GM06990 (cell line): Measurements from ENCODE around the gene ZNF787.
"Not testable (repeated sequence)": the region's sequence is repeated elsewhere in the genome, so short reads cannot be mapped to it uniquely, and the experiment has no call there.

Source experiments
- DNase-seq: peaks from one replicate; pipeline ENCODE4 v3.0.0-alpha.2; 2011; ENCODE audit not compliant: insufficient read length; ENCODE audit errors: extremely low read depth
- H3K27me3 ChIP-seq: replicated peaks from 2 replicates; pipeline ENCODE4 v1.6.0; 2011; ENCODE audit warnings: low read length; ENCODE audit not compliant: control insufficient read depth, insufficient read depth
- H3K36me3 ChIP-seq: 2 replicates; pipeline ENCODE4 v1.5.1; 2011; ENCODE audit warnings: low read length; ENCODE audit not compliant: control insufficient read depth, insufficient read depth
- H3K4me3 ChIP-seq: replicated peaks from 2 replicates; pipeline ENCODE4 v1.5.1; 2011; ENCODE audit warnings: low read depth, mild to moderate bottlenecking, control low read depth, low read length
- TF ChIP-seq, protein P1 (sequence below): IDR thresholded peaks from 2 replicates; pipeline ENCODE4 v1.5.1; 2011; ENCODE audit warnings: low read length, control low read depth, mild to moderate bottlenecking, inconsistent platforms; ENCODE audit not compliant: insufficient read depth, poor library complexity, severe bottlenecking

The ZNF787 gene

DNA sequence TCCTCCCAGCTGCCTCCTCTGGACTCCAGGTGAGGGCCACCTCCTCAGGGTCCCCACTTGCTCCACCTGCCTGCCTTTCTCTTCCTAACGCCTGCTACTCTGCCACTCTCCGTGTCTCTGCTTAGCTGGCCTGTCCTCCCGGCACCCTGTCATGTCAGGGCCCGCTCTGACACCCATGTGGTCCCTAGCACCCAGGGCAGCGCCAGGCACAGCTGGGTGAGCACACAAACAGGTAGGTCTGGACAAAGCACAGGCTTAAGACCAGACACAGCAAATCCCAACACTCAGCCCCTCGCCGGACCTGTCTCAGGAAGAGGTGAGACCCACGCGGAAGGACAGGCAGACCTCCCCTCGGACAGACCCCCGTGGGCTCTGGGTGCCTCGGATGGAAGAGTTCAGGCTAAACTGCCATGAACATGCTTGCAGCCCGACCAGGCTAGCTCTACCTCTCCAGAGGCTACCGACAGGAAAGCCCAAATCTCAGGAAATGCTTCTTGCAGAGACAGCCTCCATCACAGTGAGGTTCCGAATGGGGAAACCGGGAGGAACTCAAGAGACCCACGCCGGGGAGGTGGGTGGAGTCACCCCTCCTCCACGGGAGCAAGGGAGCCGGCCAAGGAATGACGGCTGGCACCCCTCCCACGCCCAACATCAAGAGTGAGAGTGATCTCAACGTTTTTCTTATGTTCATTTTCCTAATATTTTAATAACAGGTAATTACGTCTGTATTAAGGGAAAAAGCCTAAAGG, 12.5 kb downstream of the ZNF787 start:
- DNase-seq = no peak
- Histone ChIP-seq H3K27me3 (no peaks in the 10 kb centered on the region), H3K36me3 (peaks cover 7% of the 10 kb centered on the region), H3K4me3 (no peak overlapping the region)
- TF ChIP-seq, protein P1, sequence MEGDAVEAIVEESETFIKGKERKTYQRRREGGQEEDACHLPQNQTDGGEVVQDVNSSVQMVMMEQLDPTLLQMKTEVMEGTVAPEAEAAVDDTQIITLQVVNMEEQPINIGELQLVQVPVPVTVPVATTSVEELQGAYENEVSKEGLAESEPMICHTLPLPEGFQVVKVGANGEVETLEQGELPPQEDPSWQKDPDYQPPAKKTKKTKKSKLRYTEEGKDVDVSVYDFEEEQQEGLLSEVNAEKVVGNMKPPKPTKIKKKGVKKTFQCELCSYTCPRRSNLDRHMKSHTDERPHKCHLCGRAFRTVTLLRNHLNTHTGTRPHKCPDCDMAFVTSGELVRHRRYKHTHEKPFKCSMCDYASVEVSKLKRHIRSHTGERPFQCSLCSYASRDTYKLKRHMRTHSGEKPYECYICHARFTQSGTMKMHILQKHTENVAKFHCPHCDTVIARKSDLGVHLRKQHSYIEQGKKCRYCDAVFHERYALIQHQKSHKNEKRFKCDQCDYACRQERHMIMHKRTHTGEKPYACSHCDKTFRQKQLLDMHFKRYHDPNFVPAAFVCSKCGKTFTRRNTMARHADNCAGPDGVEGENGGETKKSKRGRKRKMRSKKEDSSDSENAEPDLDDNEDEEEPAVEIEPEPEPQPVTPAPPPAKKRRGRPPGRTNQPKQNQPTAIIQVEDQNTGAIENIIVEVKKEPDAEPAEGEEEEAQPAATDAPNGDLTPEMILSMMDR = no peak

- Histone ChIP-seq H3K4me3 (no peak overlapping the region), H3K27me3 (no peaks in the 10 kb centered on the region), H3K36me3 (peaks cover 13% of the 10 kb centered on the region)
- TF ChIP-seq, protein P1 = no peak
- DNase-seq = no peak
Measured at GRCh38 chr19:56107626-56108351, 13.3 kb downstream of the ZNF787 start.

- Histone ChIP-seq H3K36me3 (peaks cover 13% of the 10 kb centered on the region), H3K27me3 (no peaks in the 10 kb centered on the region), H3K4me3 (no peak overlapping the region)
- TF ChIP-seq, protein P1 = no peak
- no peak for DNase-seq
Measured at GRCh38 chr19:56106993-56107392, 14.1 kb downstream of the ZNF787 start.

GRCh38 chr19:56106397-56106849, 14.7 kb downstream of the ZNF787 start:
- H3K27me3 ChIP-seq = no peaks in the 10 kb centered on the region
- no peak for DNase-seq
- TF ChIP-seq, protein P1 = no peak
- H3K4me3 ChIP-seq = no peak overlapping the region
- H3K36me3 ChIP-seq = peaks cover 16% of the 10 kb centered on the region

- not testable (repeated sequence) for H3K4me3 ChIP-seq, DNase-seq
- peaks cover 16% of the 10 kb centered on the region for H3K36me3 ChIP-seq
Measured at GRCh38 chr19:56105831-56106396, 15.2 kb downstream of the ZNF787 start.

DNA sequence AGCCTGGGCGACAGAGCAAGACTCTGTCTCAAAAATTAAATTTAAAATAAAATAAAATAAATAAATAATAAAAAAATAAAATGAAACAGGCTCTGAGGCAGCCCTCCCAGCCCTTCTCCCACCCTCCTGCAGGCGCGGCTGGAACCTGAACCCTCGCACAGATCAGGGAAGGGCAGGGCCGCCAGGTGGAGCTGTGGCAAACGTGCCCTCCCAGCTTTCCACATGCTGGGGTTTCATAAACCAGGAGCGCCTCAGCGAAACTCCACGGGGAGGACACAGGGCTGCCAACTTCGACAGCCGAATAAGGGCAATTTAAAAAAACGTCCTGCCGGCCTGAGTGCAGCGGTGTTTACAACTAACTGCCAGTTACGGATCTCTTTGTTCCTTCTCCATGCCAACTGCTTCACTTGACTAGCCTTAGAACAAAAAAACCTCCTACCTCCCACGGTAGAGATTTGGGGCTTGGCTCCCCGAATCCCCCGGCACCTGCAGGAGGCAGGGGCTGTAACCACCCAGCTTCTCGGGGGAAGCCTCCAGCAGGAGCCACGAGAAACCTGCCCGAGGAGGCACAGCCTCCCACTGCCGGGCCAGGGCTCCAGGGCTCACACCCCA, 15.9 kb downstream of the ZNF787 start:
- H3K27me3 ChIP-seq = no peaks in the 10 kb centered on the region
- no peak overlapping the region for H3K4me3 ChIP-seq
- peaks cover 19% of the 10 kb centered on the region for H3K36me3 ChIP-seq
- TF ChIP-seq, protein P1 = peak; percentile 33
- DNase-seq = no peak

More at GRCh38 chr19:56105831-56106396, 15.2 kb downstream of the ZNF787 start:
- not testable (repeated sequence) for H3K27me3 ChIP-seq
